IPS-20b (cell line): Measurements from ENCODE around the gene AGAP1.

Experiments used
- H3K27ac ChIP-seq: one replicate; pipeline ENCODE4 v1.5.1; 2013; ENCODE audit warnings: low read length
- H3K27me3 ChIP-seq: 2 replicates; pipeline ENCODE4 v1.6.1; 2013; ENCODE audit warnings: mild to moderate bottlenecking, low read length, inconsistent platforms; ENCODE audit not compliant: insufficient read depth
- H3K36me3 ChIP-seq: 2 replicates; pipeline ENCODE4 v1.6.1; 2013; ENCODE audit warnings: low read depth, mild to moderate bottlenecking, inconsistent platforms, low read length, moderate library complexity; ENCODE audit not compliant: insufficient read depth
- H3K4me1 ChIP-seq: 2 replicates; pipeline ENCODE4 v1.6.1; 2013; ENCODE audit warnings: mild to moderate bottlenecking, control low read depth, inconsistent platforms, low read length, moderate library complexity; ENCODE audit not compliant: insufficient read depth
- H3K4me3 ChIP-seq: 2 replicates; pipeline ENCODE4 v1.5.1; 2013; ENCODE audit warnings: mild to moderate bottlenecking, low read length, inconsistent platforms
- H3K9ac ChIP-seq: 2 replicates; pipeline ENCODE4 v1.6.1; 2013; ENCODE audit warnings: low read depth, mild to moderate bottlenecking, inconsistent platforms, low read length, moderate library complexity
- H3K9me3 ChIP-seq: 2 replicates; pipeline ENCODE4 v1.6.1; 2013; ENCODE audit warnings: mild to moderate bottlenecking, low read depth, low read length, inconsistent platforms; ENCODE audit not compliant: insufficient read depth

Gene AGAP1

DNA sequence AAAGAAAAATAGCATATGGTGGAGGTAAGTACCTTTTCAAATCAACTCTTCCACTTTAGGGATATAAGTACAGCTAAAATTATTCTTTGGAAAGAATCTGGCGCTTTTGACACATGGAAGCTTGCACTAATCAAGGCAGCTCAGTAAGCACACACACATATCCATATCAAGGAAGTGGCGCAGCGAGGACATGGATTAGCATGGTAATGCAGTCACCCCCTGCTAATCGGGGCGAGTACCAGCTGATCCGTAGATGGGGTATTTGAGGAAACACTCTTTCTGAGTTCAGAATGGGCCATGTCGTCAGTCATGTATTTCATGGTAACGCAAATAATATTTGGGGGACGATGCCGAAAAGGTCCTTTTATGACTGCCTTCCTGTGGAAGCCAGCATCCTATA, 429.0 kb downstream of the AGAP1 start:
- H3K27ac ChIP-seq: no peak overlapping the region
- no peaks in the 10 kb centered on the region for H3K9me3 ChIP-seq
- peaks cover 3% of the 10 kb centered on the region; the same call in 1 of the 2 replicates for H3K4me1 ChIP-seq
- H3K4me3 ChIP-seq: no peak overlapping the region
- H3K36me3 ChIP-seq: no peaks in the 10 kb centered on the region
- H3K27me3 ChIP-seq: no peaks in the 10 kb centered on the region
- H3K9ac ChIP-seq: no peak overlapping the region

DNA sequence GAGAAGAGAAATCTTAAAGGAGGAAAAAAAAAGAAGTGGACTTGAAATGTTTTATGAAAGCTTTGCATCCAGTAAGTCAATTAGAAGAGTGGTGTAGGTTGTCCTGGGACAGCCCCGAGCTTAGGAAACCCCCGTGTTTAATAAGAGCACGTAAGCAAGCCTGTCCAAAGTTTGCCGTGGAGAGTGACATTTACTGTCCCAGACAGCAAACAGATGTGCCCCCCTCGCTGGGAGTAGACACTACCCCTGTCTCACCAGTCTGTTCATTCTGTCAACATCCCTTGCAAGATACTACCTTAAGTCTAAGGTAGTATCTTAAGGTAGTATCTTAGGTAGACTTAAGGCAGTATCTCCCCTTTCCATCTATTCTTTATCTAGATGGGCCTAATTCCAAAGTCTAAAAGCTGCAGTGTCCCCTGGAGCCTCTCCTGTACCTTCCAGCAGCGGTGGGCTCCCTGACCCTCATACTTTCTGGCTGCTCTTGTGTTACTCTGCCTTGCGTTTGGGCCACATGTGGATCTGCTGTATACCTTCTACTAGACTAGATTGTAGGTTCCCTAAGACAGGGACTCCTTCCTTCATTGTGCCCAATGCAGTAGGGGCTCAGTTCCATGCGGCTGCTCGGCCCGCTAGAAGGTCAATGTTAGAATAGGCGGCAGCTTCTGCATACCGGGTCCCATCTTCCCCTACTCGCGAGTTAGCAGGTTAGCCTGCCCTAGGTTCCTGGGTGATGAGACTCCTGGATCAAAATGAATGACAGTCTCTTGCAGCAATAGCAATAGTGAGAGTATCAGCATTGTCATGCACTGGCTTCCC, 430.2 kb downstream of the AGAP1 start:
- H3K4me1 ChIP-seq: peaks cover 3% of the 10 kb centered on the region; the same call in 1 of the 2 replicates
- H3K27me3 ChIP-seq: no peaks in the 10 kb centered on the region
- no peaks in the 10 kb centered on the region for H3K36me3 ChIP-seq
- H3K27ac ChIP-seq: no peak overlapping the region
- no peak overlapping the region for H3K9ac ChIP-seq
- no peak overlapping the region for H3K4me3 ChIP-seq
- H3K9me3 ChIP-seq: no peaks in the 10 kb centered on the region

DNA sequence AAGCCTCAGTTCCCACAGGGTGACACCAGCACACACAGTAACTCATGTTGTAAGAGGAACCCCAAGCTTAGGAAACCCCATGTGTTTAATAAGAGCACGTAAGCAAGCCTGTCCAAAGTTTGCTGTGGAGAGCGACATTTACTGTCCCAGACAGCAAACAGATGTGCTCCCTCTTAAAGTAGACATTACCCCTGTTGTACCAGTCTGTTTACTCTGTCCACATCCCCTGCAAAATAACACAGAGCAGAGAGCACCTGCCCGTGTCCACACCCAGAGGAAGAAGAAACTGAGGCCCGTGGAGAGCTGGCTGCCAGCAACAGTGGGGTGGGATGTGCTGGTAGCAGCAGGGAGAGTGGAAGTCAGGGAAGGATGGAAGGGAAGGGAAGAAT, 430.8 kb downstream of the AGAP1 start:
- Histone ChIP-seq H3K9ac (no peak overlapping the region), H3K9me3 (no peaks in the 10 kb centered on the region), H3K36me3 (no peaks in the 10 kb centered on the region), H3K27me3 (no peaks in the 10 kb centered on the region), H3K4me1 (peaks cover 3% of the 10 kb centered on the region; the same call in 1 of the 2 replicates), H3K4me3 (no peak overlapping the region), H3K27ac (no peak overlapping the region)

DNA sequence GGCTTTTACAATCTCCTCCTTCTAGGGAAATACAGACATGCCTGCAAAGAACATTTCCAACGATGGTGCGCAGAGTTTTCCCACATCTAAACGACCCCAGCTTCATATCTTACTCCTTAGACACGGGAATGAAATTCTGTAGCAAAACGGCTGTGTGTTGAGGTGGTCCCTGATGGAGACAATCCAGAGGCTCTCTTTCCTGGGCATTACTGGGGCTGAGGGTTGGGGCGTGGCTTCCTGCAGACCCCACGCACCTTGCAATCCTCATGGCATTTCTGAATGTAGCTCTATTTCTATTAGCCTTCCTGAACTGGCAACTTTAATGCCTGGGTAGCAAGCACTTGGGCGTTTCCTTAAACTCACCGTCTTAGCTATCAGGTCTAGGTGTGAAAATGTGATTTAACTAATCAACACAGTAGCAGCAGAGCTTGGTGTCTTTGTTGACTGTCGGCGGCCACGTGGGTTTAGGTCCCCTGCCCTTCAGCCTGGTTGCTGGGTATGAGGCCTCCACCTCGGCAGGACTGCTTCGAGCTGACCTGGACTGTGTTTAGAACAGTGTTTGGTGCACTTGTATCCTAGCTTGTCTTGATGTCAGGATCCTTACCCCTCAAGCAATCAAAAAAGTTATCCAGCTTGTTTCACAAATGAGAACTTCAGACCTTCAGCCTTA, 431.5 kb downstream of the AGAP1 start:
- no peak overlapping the region for H3K4me3 ChIP-seq

DNA sequence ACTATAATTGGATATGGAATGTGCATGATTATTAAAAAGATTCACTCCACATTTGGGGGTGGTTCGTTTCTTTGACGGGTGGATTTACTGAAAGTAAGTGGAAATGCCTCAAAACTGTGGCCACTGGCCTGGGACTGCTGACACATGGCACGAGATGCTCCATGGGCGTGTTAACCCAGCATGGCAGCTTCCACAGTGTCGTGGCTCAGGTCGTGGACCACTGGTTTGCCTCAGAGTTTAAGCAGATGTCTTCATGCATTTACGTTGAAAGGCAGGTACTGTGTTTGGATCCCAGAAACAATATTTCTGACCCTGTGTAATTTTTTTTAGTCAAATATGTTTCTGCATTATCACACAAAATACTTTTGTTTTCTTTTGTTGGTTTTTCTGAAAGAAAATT, 432.4 kb downstream of the AGAP1 start:
- Histone ChIP-seq H3K27me3 (no peaks in the 10 kb centered on the region), H3K27ac (no peak overlapping the region), H3K4me1 (peaks cover 3% of the 10 kb centered on the region; the same call in 1 of the 2 replicates), H3K36me3 (no peaks in the 10 kb centered on the region), H3K9ac (no peak overlapping the region), H3K4me3 (no peak overlapping the region), H3K9me3 (no peaks in the 10 kb centered on the region)

More for the DNA sequence above, 431.5 kb downstream of the AGAP1 start:
- peaks cover 3% of the 10 kb centered on the region; the same call in 1 of the 2 replicates for H3K4me1 ChIP-seq
- no peaks in the 10 kb centered on the region for H3K9me3 ChIP-seq
- H3K27ac ChIP-seq: no peak overlapping the region
- no peak overlapping the region for H3K9ac ChIP-seq
- H3K36me3 ChIP-seq: no peaks in the 10 kb centered on the region
- H3K27me3 ChIP-seq: no peaks in the 10 kb centered on the region

DNA sequence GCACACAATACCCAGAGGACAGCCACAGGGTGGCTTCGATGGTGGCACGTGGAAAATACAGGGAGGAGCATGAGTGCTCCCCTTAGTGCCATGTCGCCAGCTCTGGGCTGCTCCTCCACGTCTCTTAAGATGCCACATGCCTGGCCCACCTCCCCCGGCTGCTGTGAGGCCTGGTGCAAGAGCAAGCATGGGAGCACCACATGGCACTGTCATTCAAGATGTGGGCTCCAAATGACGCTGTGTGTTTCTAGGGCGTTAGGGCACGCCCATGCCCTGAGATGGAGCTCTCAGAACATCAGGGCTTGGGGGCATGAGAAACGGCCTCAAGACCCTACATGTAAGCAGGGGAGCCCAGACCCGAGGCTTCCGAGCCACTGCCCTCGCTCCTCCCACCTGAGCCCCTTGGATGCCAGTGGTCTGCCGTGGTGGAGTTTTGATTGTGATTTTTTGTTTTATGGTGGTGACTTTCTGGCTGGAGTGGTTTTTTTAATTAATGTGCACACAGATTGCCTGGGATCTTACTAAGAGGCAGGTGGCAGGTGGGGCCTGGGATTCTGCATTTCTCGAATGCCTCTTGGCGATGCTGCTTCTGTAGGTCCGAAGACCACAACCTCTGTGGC, 435.0 kb downstream of the AGAP1 start:
- Histone ChIP-seq H3K4me3 (no peak overlapping the region), H3K27me3 (no peaks in the 10 kb centered on the region), H3K4me1 (no peaks in the 10 kb centered on the region), H3K27ac (no peak overlapping the region), H3K9ac (no peak overlapping the region), H3K9me3 (no peaks in the 10 kb centered on the region), H3K36me3 (0 out of 2 replicates have a peak, but pooled peaks cover 14% of the 10 kb centered on the region)

DNA sequence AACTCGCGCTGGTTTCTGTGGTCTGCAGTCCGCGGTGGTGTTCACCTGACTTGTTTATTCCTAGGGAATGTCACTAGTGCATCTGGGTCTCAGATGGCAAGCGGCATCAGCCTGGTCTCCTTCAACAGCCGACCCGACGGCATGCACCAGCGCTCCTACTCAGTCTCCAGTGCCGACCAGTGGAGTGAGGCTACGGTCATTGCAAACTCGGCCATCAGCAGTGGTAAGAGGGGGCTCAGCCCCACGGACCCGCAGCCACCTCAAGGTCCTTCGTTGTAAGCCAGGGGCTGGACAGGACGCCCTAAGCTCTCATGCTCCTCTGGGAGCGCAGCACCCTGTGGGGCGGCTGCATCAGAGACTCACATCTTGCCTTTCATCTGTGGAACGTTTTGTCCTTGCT, 436.9 kb downstream of the AGAP1 start:
- no peak overlapping the region for H3K4me3 ChIP-seq
- H3K9me3 ChIP-seq: no peaks in the 10 kb centered on the region
- no peak overlapping the region for H3K27ac ChIP-seq
- H3K9ac ChIP-seq: no peak overlapping the region
- no peaks in the 10 kb centered on the region for H3K27me3 ChIP-seq
- H3K4me1 ChIP-seq: no peaks in the 10 kb centered on the region; the same call in 1 of the 2 replicates
- H3K36me3 ChIP-seq: 0 out of 2 replicates have a peak, but pooled peaks cover 14% of the 10 kb centered on the region

DNA sequence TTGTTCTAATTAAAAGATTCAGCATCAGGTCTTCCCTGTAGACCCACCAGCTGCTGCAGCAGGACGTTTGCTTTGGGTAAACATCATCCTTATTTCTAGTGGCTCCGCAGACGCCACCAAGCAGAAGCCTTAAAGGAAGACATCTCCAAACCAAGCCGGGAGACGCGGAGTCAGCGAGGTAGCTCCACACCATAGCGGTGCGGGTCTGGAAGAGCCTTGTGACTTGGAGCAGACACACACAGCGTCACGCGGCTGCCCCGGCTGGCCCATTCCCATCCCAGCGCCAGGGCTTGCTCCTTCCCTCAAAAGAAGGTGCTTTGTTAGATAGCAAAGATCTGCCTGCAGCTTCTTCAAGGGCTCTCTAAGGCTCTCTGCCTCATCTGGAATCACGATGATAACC, 437.8 kb downstream of the AGAP1 start:
- no peaks in the 10 kb centered on the region for H3K9me3 ChIP-seq

DNA sequence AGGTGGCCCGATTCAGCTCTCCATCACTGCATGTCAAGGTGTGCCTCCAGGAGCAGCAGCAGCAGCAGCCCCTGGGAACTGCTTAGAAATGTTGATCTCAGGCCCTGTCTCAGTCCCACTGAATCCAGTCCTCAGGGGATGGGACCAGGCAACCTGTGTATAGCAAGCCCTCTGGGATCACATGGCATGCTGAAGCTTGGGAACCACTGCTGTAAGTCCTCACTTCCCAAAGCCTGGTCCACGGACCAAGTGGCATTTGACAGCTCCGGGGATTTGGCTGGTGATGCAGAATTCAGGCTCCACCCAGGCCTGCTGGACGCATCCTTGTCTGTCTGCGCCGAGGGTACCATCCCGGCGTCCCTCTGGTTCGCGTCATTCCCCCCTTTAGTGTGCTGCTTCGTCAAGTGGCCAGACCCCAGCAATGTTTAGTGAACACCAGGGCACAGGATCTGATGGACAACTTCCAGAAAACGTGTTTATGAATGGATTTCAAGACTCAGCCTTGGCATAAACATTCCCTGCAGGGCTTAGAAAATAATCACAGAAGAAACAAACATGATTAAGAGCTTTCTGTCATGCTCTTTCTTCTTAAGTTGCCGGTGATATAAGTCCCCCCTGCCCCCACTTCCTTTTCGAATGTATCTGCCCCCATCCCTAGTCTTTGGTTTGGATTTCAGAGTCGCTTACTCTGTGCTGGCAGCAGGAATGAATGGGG, 440.4 kb downstream of the AGAP1 start:
- no peak overlapping the region for H3K9ac ChIP-seq
- H3K36me3 ChIP-seq: 0 out of 2 replicates have a peak, but pooled peaks cover 14% of the 10 kb centered on the region
- H3K27ac ChIP-seq: no peak overlapping the region
- H3K9me3 ChIP-seq: no peaks in the 10 kb centered on the region
- H3K4me3 ChIP-seq: no peak overlapping the region
- peaks cover 3% of the 10 kb centered on the region; the same call in 1 of the 2 replicates for H3K4me1 ChIP-seq
- H3K27me3 ChIP-seq: no peaks in the 10 kb centered on the region

More for the DNA sequence above, 437.8 kb downstream of the AGAP1 start:
- no peak overlapping the region for H3K4me3 ChIP-seq
- no peaks in the 10 kb centered on the region for H3K27me3 ChIP-seq
- H3K27ac ChIP-seq: no peak overlapping the region
- no peak overlapping the region for H3K9ac ChIP-seq
- H3K4me1 ChIP-seq: peaks cover 1% of the 10 kb centered on the region; the same call in 1 of the 2 replicates
- H3K36me3 ChIP-seq: 0 out of 2 replicates have a peak, but pooled peaks cover 14% of the 10 kb centered on the region

DNA sequence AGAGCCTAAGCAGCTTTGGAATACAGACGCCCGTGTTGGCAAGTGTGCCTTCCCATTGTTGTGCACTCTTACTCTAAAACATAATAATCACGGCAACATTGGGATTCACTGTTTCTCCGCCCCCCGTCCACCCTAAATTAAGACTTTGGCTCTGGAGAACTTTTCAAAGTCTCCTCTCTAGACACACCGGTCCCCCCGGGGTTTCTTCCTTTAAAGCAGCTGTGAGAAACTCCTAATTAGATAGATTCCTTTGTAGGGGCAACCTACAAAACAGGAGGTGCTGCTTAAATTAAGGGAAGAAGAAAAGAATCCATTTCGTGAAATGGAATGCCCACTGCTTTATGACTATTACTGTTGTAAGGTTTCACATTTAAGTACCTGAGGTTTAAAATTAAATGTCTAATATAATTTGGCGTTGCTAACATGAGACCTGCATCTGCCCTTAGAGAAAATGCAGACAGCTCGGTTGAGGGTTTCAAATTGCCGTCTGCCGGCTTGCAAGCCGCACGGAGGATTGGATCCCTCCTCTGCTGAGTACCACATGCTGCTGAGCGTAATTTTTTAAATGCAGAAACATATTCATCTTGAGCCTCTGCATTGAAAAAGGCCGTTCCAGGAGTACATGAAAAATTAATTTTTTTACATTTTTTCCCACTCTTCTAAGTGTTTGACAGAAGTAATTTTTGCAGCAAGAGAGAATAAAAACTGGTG, 441.1 kb downstream of the AGAP1 start:
- Histone ChIP-seq H3K27me3 (no peaks in the 10 kb centered on the region), H3K4me3 (no peak overlapping the region), H3K9me3 (no peaks in the 10 kb centered on the region), H3K27ac (no peak overlapping the region), H3K36me3 (0 out of 2 replicates have a peak, but pooled peaks cover 14% of the 10 kb centered on the region), H3K4me1 (peaks cover 3% of the 10 kb centered on the region; the same call in 1 of the 2 replicates), H3K9ac (no peak overlapping the region)
